H9 (cell line): ENCODE results near the gene TICRR. TPM values are rescaled to one million over a fixed set of nuclear protein-coding genes. Genes with fewer than 3 reads are reported as not detected.

Experiments
- DNase-seq: peaks from one replicate; pipeline ENCODE4 v3.0.0-alpha.2; 2017
- H2AFZ ChIP-seq: one replicate; pipeline ENCODE4 v1.6.1; 2013; ENCODE audit warnings: mild to moderate bottlenecking, low read length, control low read depth, moderate library complexity
- H2AK5ac ChIP-seq: 2 replicates; pipeline ENCODE4 v1.6.1; 2013; ENCODE audit warnings: low read length, control low read depth, mixed read lengths; ENCODE audit not compliant: insufficient read length
- H2BK120ac ChIP-seq: one replicate; pipeline ENCODE4 v1.6.1; 2013; ENCODE audit warnings: low read depth, mild to moderate bottlenecking, low read length, control low read depth, inconsistent platforms; ENCODE audit not compliant: poor library complexity, severe bottlenecking
- H2BK12ac ChIP-seq: 2 replicates; pipeline ENCODE4 v1.6.1; 2013; ENCODE audit warnings: low read length, control low read depth, mixed read lengths, low read depth; ENCODE audit not compliant: insufficient read length
- H2BK15ac ChIP-seq: 2 replicates; pipeline ENCODE4 v1.6.1; 2013; ENCODE audit warnings: low read depth, low read length, control low read depth
- H2BK20ac ChIP-seq: one replicate; pipeline ENCODE4 v1.6.1; 2013; ENCODE audit warnings: low read depth, mild to moderate bottlenecking, low read length, control low read depth, inconsistent platforms; ENCODE audit not compliant: poor library complexity, severe bottlenecking
- H2BK5ac ChIP-seq: 2 replicates; pipeline ENCODE4 v1.6.1; 2013; ENCODE audit warnings: low read length, control low read depth, mixed read lengths; ENCODE audit not compliant: insufficient read length
- H3K14ac ChIP-seq: 2 replicates; pipeline ENCODE4 v1.6.1; 2013; ENCODE audit warnings: low read length, control low read depth; ENCODE audit not compliant: insufficient read depth
- H3K18ac ChIP-seq: 2 replicates; pipeline ENCODE4 v1.6.1; 2013; ENCODE audit warnings: low read depth, mild to moderate bottlenecking, mixed read lengths, low read length, control low read depth; ENCODE audit not compliant: insufficient read length
- H3K23ac ChIP-seq: 2 replicates; pipeline ENCODE4 v1.6.1; 2013; ENCODE audit warnings: low read length, control low read depth, mixed read lengths, low read depth; ENCODE audit not compliant: insufficient read length
- H3K23me2 ChIP-seq: 2 replicates; pipeline ENCODE4 v1.6.1; 2013; ENCODE audit warnings: low read depth, mild to moderate bottlenecking, mixed read lengths, low read length, control low read depth; ENCODE audit not compliant: insufficient read length, poor library complexity, severe bottlenecking
- H3K27ac ChIP-seq: 2 replicates; pipeline ENCODE4 v1.5.1; 2013; ENCODE audit warnings: low read length, control low read depth, mixed read lengths, low read depth; ENCODE audit not compliant: insufficient read length
- H3K27me3 ChIP-seq: 2 replicates; pipeline ENCODE4 v1.6.1; 2013; ENCODE audit warnings: low read length, control low read depth, inconsistent platforms; ENCODE audit not compliant: insufficient read depth
- H3K4ac ChIP-seq: 2 replicates; pipeline ENCODE4 v1.6.1; 2013; ENCODE audit warnings: low read depth, mild to moderate bottlenecking, control low read depth, inconsistent platforms, low read length, moderate library complexity
- H3K4me1 ChIP-seq: 2 replicates; pipeline ENCODE4 v1.6.1; 2013; ENCODE audit warnings: low read length, control low read depth, inconsistent platforms; ENCODE audit not compliant: insufficient read depth
- H3K4me2 ChIP-seq: 2 replicates; pipeline ENCODE4 v1.6.1; 2013; ENCODE audit warnings: low read length, control low read depth, mixed read lengths; ENCODE audit not compliant: insufficient read length, insufficient read depth
- H3K56ac ChIP-seq: 2 replicates; pipeline ENCODE4 v1.6.1; 2013; ENCODE audit warnings: low read depth, mild to moderate bottlenecking, mixed read lengths, low read length, control low read depth; ENCODE audit not compliant: insufficient read length
- H3K79me1 ChIP-seq: 2 replicates; pipeline ENCODE4 v1.6.1; 2013; ENCODE audit warnings: low read depth, mild to moderate bottlenecking, moderate library complexity, low read length, control low read depth, inconsistent platforms; ENCODE audit not compliant: insufficient read depth, poor library complexity, severe bottlenecking
- H3K79me2 ChIP-seq: 2 replicates; pipeline ENCODE4 v1.6.1; 2013; ENCODE audit warnings: low read length, control low read depth, inconsistent platforms; ENCODE audit not compliant: insufficient read depth
- H3K9ac ChIP-seq: 2 replicates; pipeline ENCODE4 v1.6.1; 2013; ENCODE audit warnings: low read length, control low read depth, mixed read lengths; ENCODE audit not compliant: insufficient read length; ENCODE audit errors: extremely low read depth
- H3K9me3 ChIP-seq: one replicate; pipeline ENCODE4 v1.6.1; 2013; ENCODE audit warnings: low read depth, low read length, inconsistent platforms; ENCODE audit not compliant: control insufficient read depth
- H3T11ph ChIP-seq: one replicate; pipeline ENCODE4 v1.6.1; 2013; ENCODE audit warnings: mild to moderate bottlenecking, low read length, control low read depth, inconsistent platforms
- H4K20me1 ChIP-seq: one replicate; pipeline ENCODE4 v1.6.1; 2013; ENCODE audit not compliant: control insufficient read depth, insufficient read length, insufficient read depth
- H4K5ac ChIP-seq: 2 replicates; pipeline ENCODE4 v1.6.1; 2013; ENCODE audit warnings: low read depth, mild to moderate bottlenecking, mixed read lengths, low read length, control low read depth; ENCODE audit not compliant: insufficient read length
- H4K8ac ChIP-seq: replicated peaks from 2 replicates; pipeline ENCODE4 v1.6.1; 2013; ENCODE audit warnings: low read length, control low read depth, mixed read lengths, low read depth; ENCODE audit not compliant: insufficient read length
- H4K91ac ChIP-seq: 2 replicates; pipeline ENCODE4 v1.6.1; 2013; ENCODE audit warnings: low read depth, mild to moderate bottlenecking, moderate library complexity, mixed read lengths, low read length, control low read depth; ENCODE audit not compliant: insufficient read length
- H3K27ac Mint-ChIP-seq, 3 experiments: 2 replicates in 2 of 3; 3 replicates in 1 of 3; pipeline ENCODE4 v1.8.0; 2020 to 2021; ENCODE audit warnings: mixed read lengths in 3 of 3, mild to moderate bottlenecking in 1 of 3, moderate library complexity in 1 of 3
- H3K27me3 Mint-ChIP-seq: 2 replicates; pipeline ENCODE4 v1.8.0; 2021; ENCODE audit warnings: low read depth, mild to moderate bottlenecking, moderate library complexity, mixed read lengths
- H3K36me3 Mint-ChIP-seq, 3 experiments: 2 replicates in 2 of 3; 3 replicates in 1 of 3; pipeline ENCODE4 v1.8.0; 2020 to 2021; ENCODE audit warnings: low read depth in 3 of 3, mixed read lengths in 3 of 3; ENCODE audit not compliant: insufficient read depth in 1 of 3
- H3K4me1 Mint-ChIP-seq, 2 experiments: 2 replicates each; pipeline ENCODE4 v1.8.0; 2020; ENCODE audit warnings: mixed read lengths in 2 of 2
- H3K4me3 Mint-ChIP-seq, 2 experiments: 2 replicates in 1 of 2; 3 replicates in 1 of 2; pipeline ENCODE4 v1.8.0; 2020 to 2021; ENCODE audit warnings: mild to moderate bottlenecking in 2 of 2, mixed read lengths in 2 of 2, moderate library complexity in 1 of 2
- H3K9me3 Mint-ChIP-seq, 2 experiments: 2 replicates in 1 of 2; 3 replicates in 1 of 2; pipeline ENCODE4 v1.8.0; 2020; ENCODE audit warnings: mild to moderate bottlenecking in 2 of 2, mixed read lengths in 2 of 2, moderate library complexity in 1 of 2
- CTCF ChIP-seq: fragments of 200-600 bp; sonication (generic); conservative IDR thresholded peaks from 3 replicates; pipeline ENCODE4 v1.8.0; 2021; ENCODE audit warnings: antibody characterized with exemption, mild to moderate bottlenecking
- WGBS: extraction: QIAGEN DNeasy Blood & Tissue Kit; methylation state at CpG from one replicate; pipeline ENCODE4 v1.1.7; 2013; ENCODE audit warnings: missing lambda C conversion rate, low lambda C conversion rate, mixed read lengths; ENCODE audit not compliant: insufficient read length; ENCODE audit errors: extremely low coverage; 5-methylcytosine and 5-hydroxymethylcytosine counted together
- total RNA-seq: library from RNA; stranded (reverse); gene quantifications from 2 replicates; pipeline ENCODE4 v1.2.1, GENCODE V29; 2021

The TICRR gene
- total RNA-seq, 1 experiment from 2014 or later: 26.0 TPM

GRCh38 chr15:89566181-89566580, 9.1 kb upstream of the TICRR start:
- Histone ChIP-seq H4K91ac (no peak overlapping the region), H3K4ac (no peak overlapping the region), H2AK5ac (no peak overlapping the region), H3K23me2 (no peaks in the 10 kb centered on the region), H3K79me1 (no peaks in the 10 kb centered on the region), H3K27ac (no peak overlapping the region), H3K9me3 (no peaks in the 10 kb centered on the region), H3K27me3 (no peaks in the 10 kb centered on the region), H3K9ac (no peak overlapping the region), H2BK120ac (no peak overlapping the region), H2BK20ac (no peak overlapping the region), H3K23ac (no peak overlapping the region), H4K20me1 (no peaks in the 10 kb centered on the region), H3T11ph (no peak overlapping the region), H3K4me1 (no peaks in the 10 kb centered on the region), H3K14ac (no peak overlapping the region), H3K4me2 (no peak overlapping the region), H2AFZ (no peak overlapping the region), H3K79me2 (no peaks in the 10 kb centered on the region), H2BK12ac (no peak overlapping the region), H3K56ac (no peak overlapping the region), H4K8ac (no peak overlapping the region), H2BK5ac (no peak overlapping the region), H3K18ac (no peak overlapping the region), H2BK15ac (no peak overlapping the region), H4K5ac (no peak overlapping the region)
- Mint-ChIP-seq H3K4me3 (no peak overlapping the region), H3K27me3 (peaks cover 5% of the 10 kb centered on the region), H3K27ac (no peak overlapping the region; a peak in 1 of 7 replicates), H3K9me3 (peaks cover 3 to 13% of the 10 kb centered on the region in 2 experiments; a peak in 3 of 5 replicates), H3K4me1 (peaks cover 0 to 2% of the 10 kb centered on the region in 2 experiments; a peak in 2 of 4 replicates), H3K36me3 (peaks cover 0 to 4% (median 0%) of the 10 kb centered on the region in 3 experiments; a peak in 1 of 7 replicates)
- no peak for DNase-seq
- no CpG with 5 or more reads among the region's 7 CpGs for WGBS
- TF ChIP-seq CTCF: no peak
